NCI-H2029 treated with DMSO at 0.1 percent for 48 hours (cell line): ENCODE measurements around the gene OBP2B.

Source experiments
- DNase-seq: peaks from one replicate; lab custom pipeline; 2025; lab: John Stamatoyannopoulos, UW

Gene OBP2B

GRCh38 chr9:133167096-133167730, 41.8 kb downstream of the OBP2B start:
- no peak for DNase-seq

GRCh38 chr9:133166392-133166791, 42.7 kb downstream of the OBP2B start:
- DNase-seq = no peak

- no peak for DNase-seq
These were observed 43.7 kb downstream of the OBP2B start for GRCh38 chr9:133165452-133165730.

- DNase-seq = no peak
These were observed 44.9 kb downstream of the OBP2B start for GRCh38 chr9:133164191-133164590.

- DNase-seq = no peak
These were observed 45.4 kb downstream of the OBP2B start, which contains the start of gene GBGT1 for GRCh38 chr9:133163504-133164172. GBGT1 (minus strand) TSS chr9:133163914; CDS start chr9:133162412, 1,502 bp downstream.

- DNase-seq = no peak
These were observed 46.1 kb downstream of the OBP2B start for GRCh38 chr9:133162861-133163503.

- DNase-seq = no peak
These were observed 47.5 kb downstream of the OBP2B start for GRCh38 chr9:133161547-133161950.

GRCh38 chr9:133160742-133161546, 48.1 kb downstream of the OBP2B start:
- peak; percentile 18 for DNase-seq

- DNase-seq = no peak
These were observed 50.4 kb downstream of the OBP2B start for GRCh38 chr9:133158695-133159094.
